Right lobe of liver (tissue), 6 donors: ENCODE measurements around the gene FAR2. TPM values are rescaled to one million over a fixed set of nuclear protein-coding genes. Genes with fewer than 3 reads are reported as not detected.

Source experiments
- ATAC-seq, 4 donors: fragments of 200-7000 bp; cut with Tn5 transposase; one replicate each; pipeline ENCODE4 v1.9.1; 2020; ENCODE audit warnings: mild to moderate bottlenecking in 4 of 4, moderate library complexity in 4 of 4
- DNase-seq, 3 donors: peaks; one replicate each; pipeline ENCODE4 v3.0.0-alpha.2; 2020
- H3K27ac ChIP-seq, 3 donors: fragments of 200-600 bp; one replicate each; pipeline ENCODE4 v1.8.0; 2022
- H3K27me3 ChIP-seq, 2 donors: fragments of 200-600 bp; one replicate each; pipeline ENCODE4 v1.8.0; 2022
- H3K36me3 ChIP-seq, 4 donors: fragments of 200-600 bp; sonication (generic) in 1 of 4; one replicate each; pipeline versions ENCODE4 v1.5.1 to v1.8.0; 2017 to 2022; ENCODE audit warnings: control low read depth in 1 of 4
- H3K4me1 ChIP-seq, 4 donors: fragments of 200-600 bp; sonication (generic) in 1 of 4; one replicate each; pipeline versions ENCODE4 v1.5.1 to v1.8.0; 2017 to 2022; ENCODE audit warnings: control low read depth in 1 of 4
- H3K4me3 ChIP-seq, 3 donors: fragments of 200-600 bp; one replicate each; pipeline ENCODE4 v1.8.0; 2022
- H3K9me3 ChIP-seq, 4 donors: fragments of 200-600 bp; sonication (generic) in 1 of 4; one replicate each; pipeline versions ENCODE4 v1.5.1 to v1.8.0; 2017 to 2022; ENCODE audit warnings: control low read depth in 1 of 4
- CTCF ChIP-seq, 4 donors: fragments of 200-600 bp in 3 of 4; fragments of 450-650 bp in 1 of 4; IDR thresholded peaks; one replicate each; pipeline versions ENCODE4 v1.5.1 to v1.8.0; 2016 to 2022; ENCODE audit warnings: antibody characterized with exemption in 4 of 4, mild to moderate bottlenecking in 2 of 4
- POLR2A ChIP-seq: fragments of 450-650 bp; IDR thresholded peaks from one replicate; pipeline ENCODE4 v1.6.1; 2017; ENCODE audit warnings: antibody characterized with exemption, mild to moderate bottlenecking
- WGBS: methylation state at CpG from one replicate; pipeline ENCODE4 v1.1.6; 2018; ENCODE audit warnings: low coverage, low lambda C conversion rate; ENCODE audit not compliant: insufficient coverage; ENCODE audit errors: missing lambda C conversion rate; 5-methylcytosine and 5-hydroxymethylcytosine counted together
- intact Hi-C, 2 donors: fragments of 100-400 bp; cut with DNase I; formaldehyde crosslinking; loops; one replicate each; pipeline versions ENCODE4 v1.11.2 to v1.14.1; 2022
- total RNA-seq, 6 experiments: library from RNA; depleted of rRNA in 2 of 6; stranded (reverse); fragments of >200 nt in 2 of 6; fragmentation: NEBNext Ultra II Directional in 3 of 6; extraction: Animal tissue kit (Norgen Biotek cat#: 25700) in 3 of 6; gene quantifications; one replicate each; pipeline versions ENCODE4 v1.1.0 to v1.2.4, GENCODE V29; 2016 to 2023
- donor health status: DM: no; HTN: yes; CAD: no.
- donor health status: DM: no; HTN: no; CAD: no.
- donor health status: DM: no; HTN: no; CAD: no.
- donor health status: DM: no; HTN: yes; CAD: no.
- donor health status: DM: no; HTN: yes; CAD: no.

The FAR2 gene
- total RNA-seq, 6 experiments from 2014 or later = 0.87 to 3.4 (median 1.9) TPM

GRCh38 chr12:29208936-29209701 lies 60.0 kb downstream of the FAR2 start:
- ATAC-seq = peak in 1 of 4 donors; percentile 46
- intact Hi-C loops = no loop called here
- H3K9me3 ChIP-seq = no peaks in the 10 kb centered on the region
- H3K4me3 ChIP-seq = no peak overlapping the region
- no peaks in the 10 kb centered on the region for H3K27me3 ChIP-seq
- no peak for DNase-seq
- no peaks in the 10 kb centered on the region for H3K4me1 ChIP-seq
- 37% methylated on average over 3 of the region's 3 CpGs for WGBS
- no peaks in the 10 kb centered on the region for H3K36me3 ChIP-seq
- no peak overlapping the region for H3K27ac ChIP-seq
- no peak for TF ChIP-seq POLR2A
- no peak for TF ChIP-seq CTCF (IDR thresholded peaks at IDR 0.05)

- DNase-seq = no peak
- Histone ChIP-seq H3K36me3 (no peaks in the 10 kb centered on the region), H3K27ac (no peak overlapping the region), H3K27me3 (no peaks in the 10 kb centered on the region), H3K4me3 (no peak overlapping the region), H3K4me1 (no peaks in the 10 kb centered on the region), H3K9me3 (no peaks in the 10 kb centered on the region)
- no peak for TF ChIP-seq POLR2A
- TF ChIP-seq CTCF (IDR thresholded peaks at IDR 0.05) = no peak
- intact Hi-C loops = no loop called here
- no peak for ATAC-seq
- WGBS = 66% methylated on average over 2 of the region's 2 CpGs
These were observed 62.6 kb downstream of the FAR2 start for GRCh38 chr12:29211696-29212095.

- H3K4me1 ChIP-seq = no peaks in the 10 kb centered on the region
- no peak for DNase-seq
- no peaks in the 10 kb centered on the region for H3K9me3 ChIP-seq
- no peak for TF ChIP-seq POLR2A
- TF ChIP-seq CTCF (IDR thresholded peaks at IDR 0.05) = no peak
- H3K27ac ChIP-seq = no peak overlapping the region
- ATAC-seq = no peak
- no peaks in the 10 kb centered on the region for H3K36me3 ChIP-seq
- no peak overlapping the region for H3K4me3 ChIP-seq
- WGBS = 35% methylated on average over 4 of the region's 4 CpGs
- no peaks in the 10 kb centered on the region for H3K27me3 ChIP-seq
- intact Hi-C loops = no loop called here
These were observed 63.8 kb downstream of the FAR2 start for GRCh38 chr12:29212682-29213403.

DNA sequence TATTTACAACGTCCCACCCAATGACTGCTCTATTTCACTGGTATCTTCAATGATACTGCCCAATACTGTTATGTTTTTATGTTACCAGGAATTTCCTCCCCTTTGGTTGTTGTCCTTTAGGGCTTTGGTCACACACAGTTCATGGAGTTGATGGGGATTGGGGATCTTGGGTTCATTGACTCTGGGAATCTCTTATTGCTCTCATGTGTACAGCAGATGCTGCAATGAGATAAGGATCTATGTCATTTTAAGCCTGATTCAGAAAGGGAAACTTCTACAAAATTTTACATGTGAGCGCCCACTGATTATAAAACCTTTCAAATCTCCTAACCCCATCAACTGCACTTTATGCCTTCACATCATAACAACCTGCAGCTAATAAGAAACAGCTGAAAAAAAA lies 67.2 kb downstream of the FAR2 start:
- no peak overlapping the region for H3K4me3 ChIP-seq
- no peaks in the 10 kb centered on the region for H3K4me1 ChIP-seq
- ATAC-seq = no peak
- no peaks in the 10 kb centered on the region for H3K36me3 ChIP-seq
- WGBS = 49% methylated on average over 2 of the region's 2 CpGs
- no peak for DNase-seq
- TF ChIP-seq CTCF (IDR thresholded peaks at IDR 0.05) = no peak
- no peak for TF ChIP-seq POLR2A
- no peaks in the 10 kb centered on the region for H3K9me3 ChIP-seq
- no peak overlapping the region for H3K27ac ChIP-seq
- intact Hi-C loops = no loop called here
- no peaks in the 10 kb centered on the region for H3K27me3 ChIP-seq
